CD4-positive, alpha-beta T cell treated with Interleukin-6 at 100 ng/mL for 8 hours (primary cell): Measurements from ENCODE around the gene TM4SF5.
A peak's percentile ranks its signal among the peaks of the same experiment; 100 is the strongest.

ENCODE experiments used
- DNase-seq: peaks from one replicate; pipeline ENCODE4 v3.0.0-alpha.2; 2020; ENCODE audit warnings: mixed read lengths, low spot score

The TM4SF5 gene, protein sequence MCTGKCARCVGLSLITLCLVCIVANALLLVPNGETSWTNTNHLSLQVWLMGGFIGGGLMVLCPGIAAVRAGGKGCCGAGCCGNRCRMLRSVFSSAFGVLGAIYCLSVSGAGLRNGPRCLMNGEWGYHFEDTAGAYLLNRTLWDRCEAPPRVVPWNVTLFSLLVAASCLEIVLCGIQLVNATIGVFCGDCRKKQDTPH

GRCh38 chr17:4771519-4772234 lies at the start of gene TM4SF5:
Gene TM4SF5 (plus strand): TSS chr17:4771886. CDS start chr17:4771923, 37 bp downstream.
- DNase-seq, result no peak

- DNase-seq, result no peak
Measured at GRCh38 chr17:4722678-4723240, 48.9 kb upstream of the TM4SF5 start.

DNA sequence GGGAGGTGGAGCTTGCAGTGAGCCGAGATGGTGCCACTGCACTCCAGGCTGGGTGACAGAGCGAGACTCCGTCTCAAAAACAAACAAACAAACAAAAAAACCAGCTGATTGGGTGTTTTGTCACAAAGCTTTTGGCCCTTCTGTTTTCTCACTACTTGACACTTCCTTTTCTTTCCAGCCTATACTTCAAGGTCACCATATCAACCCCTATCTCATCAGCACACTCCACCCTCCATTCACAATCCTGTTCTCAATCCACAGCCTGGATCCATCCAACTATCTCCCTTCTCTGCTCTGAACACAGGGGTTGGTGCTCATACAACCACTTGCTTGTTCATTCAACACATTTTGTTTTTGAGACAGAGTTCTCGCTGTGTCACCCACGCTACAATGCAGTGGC lies 47.0 kb upstream of the TM4SF5 start:
- DNase-seq, result no peak

- no peak for DNase-seq
Measured at GRCh38 chr17:4725646-4726310, 45.9 kb upstream of the TM4SF5 start.

- no peak for DNase-seq
Measured at GRCh38 chr17:4728124-4728523, 43.6 kb upstream of the TM4SF5 start.

DNA sequence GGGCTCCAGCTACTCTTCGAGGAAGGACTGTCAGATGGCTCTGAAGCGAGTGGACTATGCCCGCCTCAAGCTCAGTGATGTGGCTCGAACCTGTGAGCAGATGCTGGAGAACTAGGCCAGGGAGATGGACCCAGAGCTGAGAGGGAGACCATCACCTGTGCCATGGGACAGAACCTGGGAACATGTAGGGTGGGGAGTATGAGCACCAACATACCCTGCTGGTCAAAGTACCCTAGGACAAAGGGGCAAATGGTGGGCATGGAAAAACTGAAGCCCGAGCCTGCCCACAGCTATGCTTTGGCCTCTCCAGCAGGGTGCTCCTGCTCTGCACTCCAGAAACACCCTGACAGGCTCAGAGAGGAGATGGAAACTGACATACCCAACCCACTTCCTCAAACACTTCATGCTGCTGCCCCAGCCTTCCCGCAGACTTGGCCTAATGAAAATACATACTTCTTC lies 38.6 kb upstream of the TM4SF5 start:
- DNase-seq, result no peak

DNA sequence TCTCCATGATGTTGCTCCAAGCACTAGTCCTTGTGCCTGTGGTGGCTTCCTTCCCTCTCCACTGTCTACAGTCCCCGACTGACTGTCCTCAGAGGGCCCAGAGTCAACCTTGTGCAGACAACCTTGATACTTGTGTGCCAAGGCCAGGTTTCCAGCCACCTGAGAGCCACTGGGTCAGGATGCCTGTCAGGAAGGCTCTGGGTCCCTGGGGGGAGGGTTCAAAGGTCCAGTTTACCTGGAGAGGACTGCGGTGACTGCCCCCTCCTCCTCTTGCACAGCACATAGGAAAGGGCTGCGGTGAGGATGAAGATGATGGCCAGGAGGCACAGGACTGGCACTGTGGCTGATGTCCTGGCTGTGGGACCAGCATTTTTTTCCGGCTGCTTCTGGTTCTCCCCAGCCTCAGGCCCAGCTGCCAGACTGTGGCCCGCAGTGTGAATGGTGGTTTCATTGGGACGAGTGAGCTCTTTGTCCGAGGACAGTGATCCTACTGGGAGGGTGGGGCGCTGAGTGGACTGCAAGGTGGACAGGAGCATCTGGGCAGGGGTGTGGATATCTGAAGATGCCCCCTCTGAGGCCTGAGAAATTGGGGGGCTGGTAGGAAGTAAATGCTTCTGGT lies 36.7 kb upstream of the TM4SF5 start:
- DNase-seq, result no peak

DNA sequence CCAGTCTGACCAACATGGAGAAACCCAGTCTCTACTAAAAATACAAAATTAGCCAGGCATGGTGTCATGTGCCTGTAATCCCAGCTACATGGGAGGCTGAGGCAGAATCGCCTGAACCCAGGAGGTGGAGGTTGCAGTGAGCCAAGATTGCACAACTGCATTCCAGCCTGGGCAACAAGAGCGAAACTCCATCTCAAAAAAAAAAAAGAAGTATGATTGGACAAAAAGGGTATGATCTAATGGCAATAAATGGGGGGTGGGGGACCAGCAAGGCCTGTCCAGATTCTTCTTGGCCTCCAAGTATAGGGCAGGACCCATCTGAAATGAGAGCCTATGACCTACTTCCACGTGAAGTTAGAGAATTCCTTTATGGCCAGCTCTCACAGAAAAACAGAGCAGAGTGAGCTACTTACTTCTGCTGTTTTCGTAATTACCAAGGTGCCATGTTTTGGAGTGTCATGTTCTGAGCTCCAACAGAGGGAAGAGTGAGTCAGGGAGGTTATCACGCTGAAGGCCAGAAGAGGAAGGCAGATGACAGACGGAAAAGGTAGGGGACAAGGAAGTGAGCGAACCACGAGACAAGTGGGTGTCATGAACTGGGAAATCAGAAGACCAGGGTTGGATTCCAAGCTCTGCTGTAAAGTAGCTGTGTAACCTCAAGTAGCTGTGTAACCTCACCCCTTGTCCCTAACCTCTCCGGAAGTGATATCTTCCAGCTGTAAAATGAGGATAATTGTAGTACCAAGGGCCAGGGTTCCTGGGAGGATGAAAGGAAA lies 35.6 kb upstream of the TM4SF5 start:
- DNase-seq, result no peak

GRCh38 chr17:4738136-4739121 lies 33.3 kb upstream of the TM4SF5 start:
- peak; percentile 31 for DNase-seq

DNA sequence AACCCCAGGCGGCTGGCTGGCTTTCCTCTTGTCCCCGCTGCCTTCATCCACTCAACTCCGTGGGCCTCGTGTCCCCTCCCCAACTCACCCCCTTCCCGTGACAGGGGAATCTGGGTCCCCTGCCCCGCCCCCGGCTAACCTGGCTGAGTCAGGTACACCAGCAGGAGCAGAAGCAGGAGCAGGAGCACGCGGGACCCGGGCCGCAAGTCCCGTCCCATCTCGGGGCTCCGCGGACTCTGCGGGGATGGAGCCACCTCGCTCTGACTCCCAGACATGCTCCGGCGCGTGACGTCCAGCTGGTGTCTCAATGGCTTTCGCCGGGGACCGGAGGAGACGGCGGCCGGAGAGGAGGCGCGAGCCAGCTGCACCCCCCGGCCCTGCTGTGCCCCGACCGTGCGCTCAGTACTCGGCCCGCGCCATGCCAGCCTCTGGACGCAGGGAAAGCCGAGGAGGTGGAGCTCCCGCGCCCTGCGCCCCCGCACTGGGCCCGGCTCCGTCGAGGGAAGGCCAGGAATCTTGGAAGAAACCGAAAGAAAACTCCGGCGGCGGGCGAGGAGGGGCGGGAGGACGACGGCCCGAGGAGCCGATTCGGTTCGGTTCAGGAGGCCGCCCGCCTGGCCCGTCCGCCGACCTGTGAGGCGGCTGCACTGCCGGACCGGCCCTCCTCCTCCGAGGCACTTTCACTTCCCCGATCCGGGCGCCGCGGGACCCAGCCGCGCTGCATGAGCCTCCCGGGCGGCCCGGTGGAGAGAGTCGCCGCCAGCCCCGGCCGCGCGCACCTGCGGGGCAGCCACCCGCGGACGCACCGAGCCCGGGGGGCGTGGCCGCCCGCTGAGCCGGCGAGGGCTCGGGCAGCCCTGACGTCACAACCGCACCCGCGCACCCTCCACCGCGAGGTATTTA lies 32.3 kb upstream of the TM4SF5 start, which contains the start of the genes CXCL16 and ZMYND15:
Gene CXCL16 (minus strand): TSS at position 807 of the 903 bp plus-strand sequence. CDS start 589 bp downstream, at position 218.
Gene ZMYND15 (plus strand): TSS at position 712 of the 903 bp plus-strand sequence. CDS start 716 bp downstream, outside the sequence.
- DNase-seq, result peak; percentile 43

DNA sequence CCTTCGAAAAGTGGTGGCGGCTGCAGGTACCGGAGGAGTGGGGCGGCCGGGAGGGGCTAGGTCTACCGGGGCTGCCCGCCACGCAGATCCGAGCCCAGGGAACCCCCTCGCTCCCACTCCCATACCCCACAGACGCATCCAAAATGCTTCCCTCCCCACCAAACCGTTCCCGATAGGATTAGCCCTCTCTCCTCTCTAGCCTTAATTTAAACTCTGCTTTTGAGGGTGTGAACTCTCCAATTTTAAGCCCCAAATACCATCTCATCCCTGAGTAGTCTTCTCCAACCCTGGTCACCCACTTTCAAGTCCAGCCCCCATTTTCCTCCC lies 31.7 kb upstream of the TM4SF5 start:
- DNase-seq, result no peak

GRCh38 chr17:4740584-4740983 lies 31.1 kb upstream of the TM4SF5 start:
- DNase-seq, result no peak

GRCh38 chr17:4741544-4741943 lies 30.1 kb upstream of the TM4SF5 start:
- DNase-seq, result no peak

DNA sequence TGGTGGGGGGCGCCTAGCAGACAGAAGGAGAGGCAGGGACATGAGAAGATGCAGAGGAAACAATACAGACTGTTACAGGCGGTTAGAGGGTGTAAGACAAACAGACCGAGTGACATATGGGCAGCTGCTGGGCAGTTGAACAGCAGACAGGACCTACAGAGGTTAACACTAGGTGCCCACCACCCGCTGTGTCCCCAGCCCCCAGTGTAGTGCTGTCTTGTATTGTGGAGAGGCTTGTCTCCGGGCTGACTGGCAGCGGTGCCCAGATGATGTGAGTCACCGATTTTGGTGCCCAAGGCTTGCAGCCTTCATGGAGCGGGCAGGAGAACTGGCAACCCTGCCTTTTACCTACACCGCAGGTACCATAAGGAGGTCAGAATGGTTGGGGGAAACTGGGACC lies 29.6 kb upstream of the TM4SF5 start:
- no peak for DNase-seq

DNA sequence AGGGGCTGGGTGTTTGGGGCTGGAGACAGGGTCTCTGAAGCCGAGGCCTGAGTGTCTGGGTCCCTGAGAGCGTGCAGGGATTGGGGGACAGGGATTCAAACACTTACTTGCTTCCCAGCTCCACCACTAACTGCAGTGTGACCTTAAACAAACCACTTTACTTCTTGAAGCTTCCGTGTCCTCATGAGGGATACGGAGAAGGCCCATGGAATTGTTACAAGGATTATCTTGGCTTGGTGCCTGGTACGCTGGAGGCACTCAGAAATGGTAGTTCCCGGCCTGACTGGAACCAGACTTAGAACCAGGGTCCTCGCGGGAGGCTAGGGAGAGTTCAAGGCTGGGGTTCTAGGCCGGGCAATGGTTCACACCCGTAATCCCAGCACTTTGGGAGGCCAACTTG lies 29.1 kb upstream of the TM4SF5 start:
- no peak for DNase-seq

GRCh38 chr17:4743216-4743615 lies 28.5 kb upstream of the TM4SF5 start:
- no peak for DNase-seq

DNA sequence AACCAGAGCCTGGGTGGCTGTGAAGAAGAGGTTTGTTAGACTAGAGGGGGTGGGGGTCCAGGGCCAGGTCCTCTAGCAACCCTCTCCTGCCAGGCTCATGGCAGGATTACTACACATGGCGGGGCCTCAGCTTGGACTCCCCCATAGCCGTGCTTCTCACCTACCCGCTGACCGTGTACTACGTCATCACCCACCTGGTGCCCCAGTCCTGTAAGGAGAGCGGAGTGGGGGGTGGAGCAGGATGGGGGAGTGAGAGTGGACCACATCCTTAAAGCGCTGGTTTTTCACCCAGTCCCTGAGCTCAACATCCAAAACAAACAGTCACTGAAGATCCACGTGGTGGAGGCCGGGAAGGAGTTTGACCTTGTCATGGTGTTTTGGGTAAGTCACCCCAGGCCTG lies 27.8 kb upstream of the TM4SF5 start:
- DNase-seq, result no peak

- DNase-seq, result no peak
Measured at GRCh38 chr17:4744999-4745969, 26.4 kb upstream of the TM4SF5 start.
